HCT116 (cell line): Measurements from ENCODE around the gene UGT1A9. TPM values are rescaled to one million over a fixed set of nuclear protein-coding genes. Genes with fewer than 3 reads are reported as not detected.

Experiments used
- ATAC-seq: fragments of 200-7000 bp; cut with Tn5 transposase; 2 replicates; pipeline ENCODE4 v1.9.1; 2020; ENCODE audit warnings: mild to moderate bottlenecking, moderate library complexity
- BruUV-seq: library from RNA; stranded (reverse); fragments of 400-500 nt; replicated peaks from 2 replicates; lab custom pipeline; 2021; lab: Mats Ljungman, UMichigan
- CTCF ChIA-PET: fragments of 300-600 bp; sonication (Branson Sonifier 250); formaldehyde crosslinking; loops from one replicate; lab custom pipeline; 2021; ENCODE audit warnings: antibody characterized with exemption; lab: Charles Lee
- POLR2A ChIA-PET: fragments of 300-600, 350-600 bp; sonication (Branson Sonifier 250); formaldehyde crosslinking; loops from one replicate; lab custom pipeline; 2021; ENCODE audit warnings: antibody characterized with exemption; lab: Charles Lee
- RAD21 ChIA-PET, 2 experiments: fragments of 300-600 bp; sonication (Branson Sonifier 250); formaldehyde crosslinking; loops; one replicate each; lab custom pipeline; 2023; ENCODE audit warnings: low total read pairs in 2 of 2; ENCODE audit not compliant: uncharacterized antibody in 2 of 2, unreplicated experiment in 2 of 2, low non-redundant PET in 1 of 2; lab: Charles Lee
- DNase-seq: peaks from one replicate; pipeline ENCODE4 v3.0.0-alpha.2; 2010; ENCODE audit warnings: low read depth, low spot score
- H2AFZ ChIP-seq: fragments of 200-600 bp; shearing (Covaris generic), sonication (generic); 2 replicates; pipeline ENCODE4 v1.6.1; 2017; ENCODE audit warnings: low read depth, mixed run types, mixed read lengths, antibody characterized with exemption, low read length; ENCODE audit not compliant: poor library complexity, severe bottlenecking
- H3K27ac ChIP-seq: 2 replicates; pipeline ENCODE4 v1.5.1; 2012; ENCODE audit warnings: low read depth, low read length
- H3K27me3 ChIP-seq: fragments of 200-600 bp; sonication (generic); 2 replicates; pipeline ENCODE4 v1.6.1; 2016; ENCODE audit warnings: mixed run types, low read length, mixed read lengths; ENCODE audit not compliant: insufficient read depth
- H3K36me3 ChIP-seq, 2 experiments: fragments of 200-500 bp in 1 of 2; fragments of 200-600 bp in 1 of 2; sonication (Bioruptor generic) in 1 of 2; sonication (generic) in 1 of 2; 2 replicates each; pipeline versions ENCODE4 v1.5.1 to v1.6.1; 2014 to 2016; ENCODE audit warnings: low read length in 2 of 2, inconsistent platforms in 1 of 2, mixed read lengths in 1 of 2, mixed run types in 1 of 2; ENCODE audit not compliant: insufficient read depth in 2 of 2, control insufficient read depth in 1 of 2
- H3K4me1 ChIP-seq, 2 experiments: fragments of 200-600 bp in 1 of 2; sonication (generic) in 1 of 2; 2 replicates each; pipeline versions ENCODE4 v1.5.1 to v1.6.1; 2012 to 2017; ENCODE audit warnings: low read length in 2 of 2, inconsistent platforms in 1 of 2, mild to moderate bottlenecking in 1 of 2, mixed read lengths in 1 of 2, mixed run types in 1 of 2, moderate library complexity in 1 of 2; ENCODE audit not compliant: insufficient read depth in 2 of 2, control insufficient read depth in 1 of 2
- H3K4me2 ChIP-seq: fragments of 200-600 bp; sonication (generic); 2 replicates; pipeline ENCODE4 v1.6.1; 2017; ENCODE audit warnings: mixed run types, low read length, mixed read lengths
- H3K4me3 ChIP-seq, 2 experiments: fragments of 200-600 bp in 1 of 2; sonication (generic) in 1 of 2; replicated peaks in 1 of 2; 2 replicates each; pipeline ENCODE4 v1.5.1; 2011 to 2016; ENCODE audit warnings: low read length in 2 of 2, control low read depth in 1 of 2, low read depth in 1 of 2, mild to moderate bottlenecking in 1 of 2, mixed read lengths in 1 of 2, mixed run types in 1 of 2
- H3K79me2 ChIP-seq: fragments of 200-600 bp; sonication (generic); 2 replicates; pipeline ENCODE4 v1.6.1; 2017; ENCODE audit warnings: mild to moderate bottlenecking, mixed run types, low read length, moderate library complexity, mixed read lengths; ENCODE audit not compliant: insufficient read depth
- H3K9ac ChIP-seq: fragments of 200-600 bp; sonication (generic); 2 replicates; pipeline ENCODE4 v1.6.1; 2016; ENCODE audit warnings: low read length, mixed read lengths
- H3K9me2 ChIP-seq: fragments of 200-600 bp; sonication (generic), shearing (Covaris generic); 2 replicates; pipeline ENCODE4 v1.6.1; 2017; ENCODE audit warnings: mixed run types, mild to moderate bottlenecking, moderate library complexity; ENCODE audit not compliant: insufficient read depth
- H3K9me3 ChIP-seq, 2 experiments: fragments of 200-500 bp in 1 of 2; fragments of 200-600 bp in 1 of 2; sonication (Bioruptor generic) in 1 of 2; sonication (generic) in 1 of 2; 2 replicates each; pipeline ENCODE4 v1.6.1; 2014 to 2017; ENCODE audit warnings: low read length in 2 of 2, mixed read lengths in 2 of 2, inconsistent platforms in 1 of 2, low read depth in 1 of 2, mild to moderate bottlenecking in 1 of 2, mixed run types in 1 of 2, moderate library complexity in 1 of 2; ENCODE audit not compliant: control insufficient read depth in 1 of 2, insufficient read depth in 1 of 2
- H4K20me1 ChIP-seq: fragments of 200-600 bp; sonication (generic), shearing (Covaris generic); 2 replicates; pipeline ENCODE4 v1.6.1; 2017; ENCODE audit warnings: mixed run types, mild to moderate bottlenecking, moderate library complexity; ENCODE audit not compliant: insufficient read depth
- CEBPB ChIP-seq: IDR thresholded peaks from 2 replicates; pipeline ENCODE4 v1.6.1; 2012; ENCODE audit warnings: low read depth
- ELF1 ChIP-seq: IDR thresholded peaks from 2 replicates; pipeline ENCODE4 v1.6.1; 2012; ENCODE audit warnings: low read depth, borderline replicate concordance
- EZH2 ChIP-seq: fragments of 200-600 bp; sonication (generic); IDR thresholded peaks from 2 replicates; pipeline ENCODE4 v1.6.1; 2017; ENCODE audit warnings: antibody characterized with exemption, mixed run types
- EZH2phosphoT487 ChIP-seq: fragments of 200-600 bp; IDR thresholded peaks from 2 replicates; pipeline ENCODE4 v1.6.1; 2018; ENCODE audit warnings: antibody characterized with exemption, borderline replicate concordance
- FOSL1 ChIP-seq: IDR thresholded peaks from 2 replicates; pipeline ENCODE4 v1.6.1; 2012; ENCODE audit warnings: low read depth
- POLR2A ChIP-seq: IDR thresholded peaks from 2 replicates; pipeline ENCODE4 v1.7.0; 2011; ENCODE audit warnings: borderline replicate concordance; ENCODE audit not compliant: insufficient read depth, insufficient read length; ENCODE audit errors: extremely low read depth
- POLR2AphosphoS5 ChIP-seq: IDR thresholded peaks from 2 replicates; pipeline ENCODE4 v1.6.1; 2011; ENCODE audit warnings: mild to moderate bottlenecking, low read depth, low read length, moderate library complexity
- RAD21 ChIP-seq: IDR thresholded peaks from 2 replicates; pipeline ENCODE4 v1.6.1; 2012; ENCODE audit warnings: low read depth, mild to moderate bottlenecking
- SRF ChIP-seq: IDR thresholded peaks from 2 replicates; pipeline ENCODE4 v1.6.1; 2012; ENCODE audit warnings: low read depth
- TCF7L2 ChIP-seq: IDR thresholded peaks from 2 replicates; pipeline ENCODE4 v1.7.0; 2011; ENCODE audit warnings: borderline replicate concordance, inconsistent platforms; ENCODE audit not compliant: insufficient read depth, insufficient read length; ENCODE audit errors: extremely low read depth
- intact Hi-C: fragments of 100-400 bp; cut with micrococcal nuclease; formaldehyde crosslinking; loops from 2 replicates; pipeline ENCODE4 v1.10.0; 2022
- total RNA-seq: library from RNA; stranded (reverse); gene quantifications from one replicate; pipeline ENCODE4 v1.2.1, GENCODE V29; 2021; ENCODE audit not compliant: unreplicated experiment
- TF ChIP-seq, protein P1 (sequence below): IDR thresholded peaks from 2 replicates; pipeline ENCODE4 v1.6.1; 2012
- TF ChIP-seq, protein P2 (sequence below): IDR thresholded peaks from 2 replicates; pipeline ENCODE4 v1.6.1; 2012
- TF ChIP-seq, protein P3 (sequence below): IDR thresholded peaks from 2 replicates; pipeline ENCODE4 v1.6.1; 2011; ENCODE audit warnings: mild to moderate bottlenecking, low read length, moderate library complexity; ENCODE audit not compliant: insufficient replicate concordance; ENCODE audit errors: extremely low read depth
- TF ChIP-seq, protein P4 (sequence below): IDR thresholded peaks from 2 replicates; pipeline ENCODE4 v1.6.1; 2012; ENCODE audit warnings: low read depth

The UGT1A9 gene
- total RNA-seq, 1 experiment from 2014 or later, result not detected

DNA sequence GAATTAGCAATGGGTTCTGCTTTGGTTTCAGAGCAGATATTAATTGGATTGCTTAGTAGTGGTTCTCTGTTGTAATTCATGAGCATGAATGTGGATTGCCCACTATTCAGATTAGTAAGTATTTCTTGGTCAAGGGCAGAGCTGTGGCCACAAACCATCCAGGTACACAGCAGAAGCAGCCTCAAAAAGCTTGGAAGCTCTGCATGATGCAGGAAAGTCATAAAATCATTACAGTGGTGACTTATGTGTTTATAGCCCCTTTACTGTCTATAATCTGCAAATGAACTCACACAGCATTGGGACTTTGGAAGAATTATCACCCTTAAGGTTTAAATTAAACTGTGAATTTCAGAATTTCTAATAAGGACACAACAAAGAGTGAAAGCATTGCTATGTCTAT is 86.4 kb downstream of the UGT1A9 start:
- Histone ChIP-seq H3K27ac (no peak overlapping the region), H2AFZ (no peak overlapping the region), H4K20me1 (no peaks in the 10 kb centered on the region), H3K4me1 (no peaks in the 10 kb centered on the region), H3K9me2 (no peaks in the 10 kb centered on the region), H3K4me2 (no peak overlapping the region), H3K9me3 (no peaks in the 10 kb centered on the region), H3K4me3 (no peak overlapping the region), H3K27me3 (no peaks in the 10 kb centered on the region), H3K79me2 (no peaks in the 10 kb centered on the region), H3K36me3 (no peaks in the 10 kb centered on the region), H3K9ac (no peak overlapping the region)
- TF ChIP-seq, protein P1, sequence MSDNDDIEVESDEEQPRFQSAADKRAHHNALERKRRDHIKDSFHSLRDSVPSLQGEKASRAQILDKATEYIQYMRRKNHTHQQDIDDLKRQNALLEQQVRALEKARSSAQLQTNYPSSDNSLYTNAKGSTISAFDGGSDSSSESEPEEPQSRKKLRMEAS, result no peak
- TF ChIP-seq, protein P2, sequence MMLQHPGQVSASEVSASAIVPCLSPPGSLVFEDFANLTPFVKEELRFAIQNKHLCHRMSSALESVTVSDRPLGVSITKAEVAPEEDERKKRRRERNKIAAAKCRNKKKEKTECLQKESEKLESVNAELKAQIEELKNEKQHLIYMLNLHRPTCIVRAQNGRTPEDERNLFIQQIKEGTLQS, result no peak
- TF ChIP-seq EZH2 (no peak), EZH2phosphoT487 (no peak), POLR2AphosphoS5 (no peak), CEBPB (no peak), SRF (no peak), RAD21 (no peak), POLR2A (no peak), TCF7L2 (no peak), ELF1 (no peak), FOSL1 (no peak)
- TF ChIP-seq, protein P3, sequence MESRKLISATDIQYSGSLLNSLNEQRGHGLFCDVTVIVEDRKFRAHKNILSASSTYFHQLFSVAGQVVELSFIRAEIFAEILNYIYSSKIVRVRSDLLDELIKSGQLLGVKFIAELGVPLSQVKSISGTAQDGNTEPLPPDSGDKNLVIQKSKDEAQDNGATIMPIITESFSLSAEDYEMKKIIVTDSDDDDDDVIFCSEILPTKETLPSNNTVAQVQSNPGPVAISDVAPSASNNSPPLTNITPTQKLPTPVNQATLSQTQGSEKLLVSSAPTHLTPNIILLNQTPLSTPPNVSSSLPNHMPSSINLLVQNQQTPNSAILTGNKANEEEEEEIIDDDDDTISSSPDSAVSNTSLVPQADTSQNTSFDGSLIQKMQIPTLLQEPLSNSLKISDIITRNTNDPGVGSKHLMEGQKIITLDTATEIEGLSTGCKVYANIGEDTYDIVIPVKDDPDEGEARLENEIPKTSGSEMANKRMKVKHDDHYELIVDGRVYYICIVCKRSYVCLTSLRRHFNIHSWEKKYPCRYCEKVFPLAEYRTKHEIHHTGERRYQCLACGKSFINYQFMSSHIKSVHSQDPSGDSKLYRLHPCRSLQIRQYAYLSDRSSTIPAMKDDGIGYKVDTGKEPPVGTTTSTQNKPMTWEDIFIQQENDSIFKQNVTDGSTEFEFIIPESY, result no peak
- TF ChIP-seq, protein P4, sequence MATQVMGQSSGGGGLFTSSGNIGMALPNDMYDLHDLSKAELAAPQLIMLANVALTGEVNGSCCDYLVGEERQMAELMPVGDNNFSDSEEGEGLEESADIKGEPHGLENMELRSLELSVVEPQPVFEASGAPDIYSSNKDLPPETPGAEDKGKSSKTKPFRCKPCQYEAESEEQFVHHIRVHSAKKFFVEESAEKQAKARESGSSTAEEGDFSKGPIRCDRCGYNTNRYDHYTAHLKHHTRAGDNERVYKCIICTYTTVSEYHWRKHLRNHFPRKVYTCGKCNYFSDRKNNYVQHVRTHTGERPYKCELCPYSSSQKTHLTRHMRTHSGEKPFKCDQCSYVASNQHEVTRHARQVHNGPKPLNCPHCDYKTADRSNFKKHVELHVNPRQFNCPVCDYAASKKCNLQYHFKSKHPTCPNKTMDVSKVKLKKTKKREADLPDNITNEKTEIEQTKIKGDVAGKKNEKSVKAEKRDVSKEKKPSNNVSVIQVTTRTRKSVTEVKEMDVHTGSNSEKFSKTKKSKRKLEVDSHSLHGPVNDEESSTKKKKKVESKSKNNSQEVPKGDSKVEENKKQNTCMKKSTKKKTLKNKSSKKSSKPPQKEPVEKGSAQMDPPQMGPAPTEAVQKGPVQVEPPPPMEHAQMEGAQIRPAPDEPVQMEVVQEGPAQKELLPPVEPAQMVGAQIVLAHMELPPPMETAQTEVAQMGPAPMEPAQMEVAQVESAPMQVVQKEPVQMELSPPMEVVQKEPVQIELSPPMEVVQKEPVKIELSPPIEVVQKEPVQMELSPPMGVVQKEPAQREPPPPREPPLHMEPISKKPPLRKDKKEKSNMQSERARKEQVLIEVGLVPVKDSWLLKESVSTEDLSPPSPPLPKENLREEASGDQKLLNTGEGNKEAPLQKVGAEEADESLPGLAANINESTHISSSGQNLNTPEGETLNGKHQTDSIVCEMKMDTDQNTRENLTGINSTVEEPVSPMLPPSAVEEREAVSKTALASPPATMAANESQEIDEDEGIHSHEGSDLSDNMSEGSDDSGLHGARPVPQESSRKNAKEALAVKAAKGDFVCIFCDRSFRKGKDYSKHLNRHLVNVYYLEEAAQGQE, result no peak
- ChIA-PET POLR2A (no interaction called here), CTCF (no interaction called here), RAD21 (no interaction called here)
- no peak for DNase-seq
- no TSS peak for BruUV-seq
- intact Hi-C loops, result no loop called here
- ATAC-seq, result no peak
